GM12891 (cell line): ENCODE data around the gene CCDC50.

Experiments used
- PAX5 ChIP-seq: IDR thresholded peaks from 2 replicates; pipeline ENCODE4 v1.6.1; 2011; ENCODE audit warnings: low read length, moderate library complexity, mild to moderate bottlenecking; ENCODE audit not compliant: insufficient read depth, severe bottlenecking
- POLR2A ChIP-seq: IDR thresholded peaks from 2 replicates; pipeline ENCODE4 v1.6.1; 2011; ENCODE audit warnings: low read depth, low read length, control low read depth
- POLR2AphosphoS5 ChIP-seq: IDR thresholded peaks from 2 replicates; pipeline ENCODE4 v1.6.1; 2011; ENCODE audit warnings: low read depth, low read length, control low read depth
- SPI1 ChIP-seq: IDR thresholded peaks from 2 replicates; pipeline ENCODE4 v1.6.1; 2011; ENCODE audit warnings: low read depth, low read length, control low read depth
- TAF1 ChIP-seq: IDR thresholded peaks from 2 replicates; pipeline ENCODE4 v1.6.1; 2011; ENCODE audit warnings: low read depth, low read length, control low read depth

DNA sequence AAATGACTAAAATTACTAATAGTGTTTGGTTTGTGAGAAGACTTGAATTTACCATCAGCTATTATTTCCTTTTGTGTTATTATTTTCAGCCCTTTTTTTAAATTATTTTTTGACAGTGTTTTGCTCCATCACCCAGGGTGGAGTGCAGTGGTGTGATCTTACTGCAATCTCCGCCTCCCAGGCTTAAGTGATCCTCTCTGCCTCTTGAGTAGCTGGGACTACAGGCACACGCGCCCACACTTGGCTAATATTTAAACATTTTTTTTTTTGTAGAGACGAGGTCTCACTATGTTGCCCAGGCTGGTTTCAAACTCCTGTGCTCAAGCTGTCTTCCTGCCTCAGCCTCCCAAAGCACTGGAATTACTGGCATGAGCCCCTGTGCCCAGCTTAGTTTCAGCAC, 32.8 kb downstream of the CCDC50 start:
- TF ChIP-seq POLR2A (no peak), POLR2AphosphoS5 (no peak), PAX5 (no peak), TAF1 (no peak), SPI1 (no peak)
